ENCODE measurements around the gene HMGN4. TPM values are rescaled to one million over a fixed set of nuclear protein-coding genes. Genes with fewer than 3 reads are reported as not detected.
"Not testable (repeated sequence)": the region's sequence is repeated elsewhere in the genome, so short reads cannot be mapped to it uniquely, and the experiment has no call there.

Gene HMGN4
- total and polyA plus RNA-seq, 2 donors (not counting 3 experiments of a cell fraction or from before 2014, with no cell fraction given) = 13.1 to 36.9 TPM

DNA sequence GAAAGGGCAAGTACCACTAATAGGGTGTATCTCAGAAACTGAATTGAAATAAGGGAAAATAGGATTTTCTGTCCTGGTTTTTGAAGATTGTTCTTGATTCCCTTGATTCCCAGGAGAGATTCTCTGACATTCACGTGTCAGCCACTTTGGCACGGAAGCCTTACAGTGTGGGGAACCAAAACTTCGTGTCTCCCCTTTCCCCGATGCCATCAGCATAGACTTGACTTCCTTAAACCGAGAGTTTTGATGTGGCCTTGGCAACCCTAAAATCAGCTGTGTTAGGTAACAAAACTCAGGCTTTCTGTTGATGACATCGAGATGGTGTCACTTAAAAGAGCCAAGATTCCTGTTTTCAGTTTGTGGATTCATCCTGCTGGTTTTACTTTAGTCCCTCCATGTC lies 7.5 kb downstream of the HMGN4 start:
- H3K36me3 ChIP-seq (ENCODE audit: control insufficient read depth in 2 of 2, extremely low read depth in 1 of 2, insufficient read depth in 2 of 2, low read length in 2 of 2) = peaks cover 0 to 2% of the 10 kb centered on the region in 2 experiments
- no peak overlapping the region for H3K9ac ChIP-seq (replicated peaks; ENCODE audit: extremely low read depth, insufficient read depth, low read length)
- no TSS peak for BruUV-seq (replicated peaks)
- H3K27ac ChIP-seq (ENCODE audit: insufficient read depth, low read depth, low read length) = no peak overlapping the region
- H3K27me3 ChIP-seq (ENCODE audit: control insufficient read depth in 2 of 2, insufficient read depth in 2 of 2, low read length in 2 of 2) = no peaks in the 10 kb centered on the region
- dilution Hi-C loops (cut with MboI; ENCODE audit: extremely low pct_ligation_motif_present, low sequenced_read_pairs) = loop anchor here (25.0 kb wide), 1 partner anchor 208 kb away; no protein-coding TSS in a partner anchor
- no peak overlapping the region for H2AFZ ChIP-seq (ENCODE audit: low read depth, low read length)
- no peaks in the 10 kb centered on the region for H3K9me1 ChIP-seq (replicated peaks; ENCODE audit: control insufficient read depth, extremely low read depth, insufficient read depth, low read length)
- ChIA-PET POLR2A (no interaction called here), CTCF (interaction anchor here (1.4 kb wide), 1 partner anchor 204 kb away, joined by 8 read pairs; no protein-coding TSS in a partner anchor)
- H3K4me1 ChIP-seq (ENCODE audit: control insufficient read depth, extremely low read depth, insufficient read depth, low read length) = no peaks in the 10 kb centered on the region
- H3K79me2 ChIP-seq (ENCODE audit: control insufficient read depth, insufficient read depth, low read length) = peaks cover 2% of the 10 kb centered on the region
- no peak overlapping the region for H3K4me3 ChIP-seq (replicated peaks in 1 of 3; ENCODE audit: insufficient read depth in 1 of 3, low read depth in 1 of 3, low read length in 3 of 3)
- FAIRE-seq (no peak), DNase-seq (ENCODE audit: low read depth, low spot score) (no peak)
- TF ChIP-seq EZH2 (IDR thresholded peaks at IDR 0.05; ENCODE audit: borderline replicate concordance, low read depth, low read length, severe bottlenecking) = no peak
- no peak for TF ChIP-seq FOS (IDR thresholded peaks at IDR 0.05; ENCODE audit: borderline replicate concordance, insufficient read depth, low read length)
- TF ChIP-seq, protein P1, sequence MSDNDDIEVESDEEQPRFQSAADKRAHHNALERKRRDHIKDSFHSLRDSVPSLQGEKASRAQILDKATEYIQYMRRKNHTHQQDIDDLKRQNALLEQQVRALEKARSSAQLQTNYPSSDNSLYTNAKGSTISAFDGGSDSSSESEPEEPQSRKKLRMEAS (IDR thresholded peaks at IDR 0.05; ENCODE audit: insufficient read depth, insufficient read length) = no peak
- TF ChIP-seq MYC (IDR thresholded peaks at IDR 0.05; ENCODE audit: low read depth, low read length) = no peak
- no peak for TF ChIP-seq POLR2AphosphoS5 (IDR thresholded peaks at IDR 0.05; ENCODE audit: insufficient read depth, low read depth, low read length)
- TF ChIP-seq, protein P2, sequence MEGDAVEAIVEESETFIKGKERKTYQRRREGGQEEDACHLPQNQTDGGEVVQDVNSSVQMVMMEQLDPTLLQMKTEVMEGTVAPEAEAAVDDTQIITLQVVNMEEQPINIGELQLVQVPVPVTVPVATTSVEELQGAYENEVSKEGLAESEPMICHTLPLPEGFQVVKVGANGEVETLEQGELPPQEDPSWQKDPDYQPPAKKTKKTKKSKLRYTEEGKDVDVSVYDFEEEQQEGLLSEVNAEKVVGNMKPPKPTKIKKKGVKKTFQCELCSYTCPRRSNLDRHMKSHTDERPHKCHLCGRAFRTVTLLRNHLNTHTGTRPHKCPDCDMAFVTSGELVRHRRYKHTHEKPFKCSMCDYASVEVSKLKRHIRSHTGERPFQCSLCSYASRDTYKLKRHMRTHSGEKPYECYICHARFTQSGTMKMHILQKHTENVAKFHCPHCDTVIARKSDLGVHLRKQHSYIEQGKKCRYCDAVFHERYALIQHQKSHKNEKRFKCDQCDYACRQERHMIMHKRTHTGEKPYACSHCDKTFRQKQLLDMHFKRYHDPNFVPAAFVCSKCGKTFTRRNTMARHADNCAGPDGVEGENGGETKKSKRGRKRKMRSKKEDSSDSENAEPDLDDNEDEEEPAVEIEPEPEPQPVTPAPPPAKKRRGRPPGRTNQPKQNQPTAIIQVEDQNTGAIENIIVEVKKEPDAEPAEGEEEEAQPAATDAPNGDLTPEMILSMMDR (IDR thresholded peaks at IDR 0.05; ENCODE audit: extremely low read depth in 1 of 2, insufficient read depth in 1 of 2, low read depth in 1 of 2, low read length in 2 of 2) = no peak
- TF ChIP-seq POLR2A (IDR thresholded peaks at IDR 0.05; ENCODE audit: low read depth, low read length) = no peak
- TF ChIP-seq JUN (IDR thresholded peaks at IDR 0.05; ENCODE audit: borderline replicate concordance, insufficient read depth, insufficient read length, low read depth) = no peak
- no peaks in the 10 kb centered on the region for H3K9me3 ChIP-seq (replicated peaks; ENCODE audit: control insufficient read depth, insufficient read depth, low read length)
- H3K4me2 ChIP-seq (ENCODE audit: insufficient read depth, low read length) = no peak overlapping the region
- no peaks in the 10 kb centered on the region for H4K20me1 ChIP-seq (replicated peaks; ENCODE audit: control insufficient read depth, extremely low read depth, insufficient read depth, low read length)
- intact Hi-C loops (cut with micrococcal nuclease) = no loop called here

GRCh38 chr6:26547363-26547762 lies 9.2 kb downstream of the HMGN4 start:
- POLR2A ChIA-PET; BruUV-seq (replicated peaks); H3K9me3 ChIP-seq (replicated peaks; ENCODE audit: control insufficient read depth, insufficient read depth, low read length); FAIRE-seq; H2AFZ ChIP-seq (ENCODE audit: low read depth, low read length); H3K9ac ChIP-seq (replicated peaks; ENCODE audit: extremely low read depth, insufficient read depth, low read length); intact Hi-C loops (cut with micrococcal nuclease); H3K27me3 ChIP-seq (ENCODE audit: control insufficient read depth in 2 of 2, insufficient read depth in 2 of 2, low read length in 2 of 2); H3K27ac ChIP-seq (ENCODE audit: insufficient read depth, low read depth, low read length); H3K9me1 ChIP-seq (replicated peaks; ENCODE audit: control insufficient read depth, extremely low read depth, insufficient read depth, low read length); H3K4me1 ChIP-seq (ENCODE audit: control insufficient read depth, extremely low read depth, insufficient read depth, low read length); H3K36me3 ChIP-seq (ENCODE audit: control insufficient read depth in 2 of 2, extremely low read depth in 1 of 2, insufficient read depth in 2 of 2, low read length in 2 of 2); H3K4me2 ChIP-seq (ENCODE audit: insufficient read depth, low read length); H3K4me3 ChIP-seq (replicated peaks in 1 of 3; ENCODE audit: insufficient read depth in 1 of 3, low read depth in 1 of 3, low read length in 3 of 3); H3K79me2 ChIP-seq (ENCODE audit: control insufficient read depth, insufficient read depth, low read length); H4K20me1 ChIP-seq (replicated peaks; ENCODE audit: control insufficient read depth, extremely low read depth, insufficient read depth, low read length); DNase-seq (ENCODE audit: low read depth, low spot score): not testable (repeated sequence)
- dilution Hi-C loops (cut with MboI; ENCODE audit: extremely low pct_ligation_motif_present, low sequenced_read_pairs) = loop anchor here (25.0 kb wide), 1 partner anchor 210 kb away; no protein-coding TSS in a partner anchor
- CTCF ChIA-PET = interaction anchor here (1.1 to 1.7 kb wide), 2 partner anchors 48 to 206 kb away, joined by 3 to 6 read pairs; no protein-coding TSS in a partner anchor
